Hepatocyte (in vitro differentiated cells): ENCODE results near the gene NMNAT2.

Source experiments
- EZH2 ChIP-seq: fragments of 200-600 bp; sonication (generic); IDR thresholded peaks from 2 replicates; pipeline ENCODE4 v1.6.1; 2016; ENCODE audit warnings: antibody characterized with exemption, mild to moderate bottlenecking, borderline replicate concordance
- TF ChIP-seq, protein P1 (sequence below): fragments of 200-600 bp; sonication (generic); IDR thresholded peaks from 2 replicates; pipeline ENCODE4 v1.5.1; 2016; ENCODE audit warnings: antibody characterized with exemption, mild to moderate bottlenecking; ENCODE audit not compliant: poor library complexity

DNA sequence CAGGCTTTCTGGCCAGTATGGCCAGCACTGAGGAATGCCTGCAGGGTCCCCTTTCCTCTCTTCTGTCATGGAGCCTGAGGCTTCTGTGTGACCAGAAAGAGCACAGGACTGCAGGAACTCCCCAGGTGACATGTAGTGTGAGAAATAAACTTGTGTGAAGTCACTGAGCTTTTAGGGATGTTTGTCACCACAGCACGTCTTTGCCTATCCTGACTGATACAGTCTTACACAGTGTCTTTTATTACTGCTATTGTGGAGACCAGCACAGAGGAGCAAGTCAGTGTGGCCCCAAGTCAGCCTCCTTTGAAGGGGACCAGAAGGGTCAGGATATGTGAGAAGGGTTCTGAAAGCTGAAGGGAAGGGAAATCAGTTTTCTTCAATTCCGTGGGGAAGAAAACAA is 129.6 kb downstream of the NMNAT2 start:
- TF ChIP-seq, protein P1, sequence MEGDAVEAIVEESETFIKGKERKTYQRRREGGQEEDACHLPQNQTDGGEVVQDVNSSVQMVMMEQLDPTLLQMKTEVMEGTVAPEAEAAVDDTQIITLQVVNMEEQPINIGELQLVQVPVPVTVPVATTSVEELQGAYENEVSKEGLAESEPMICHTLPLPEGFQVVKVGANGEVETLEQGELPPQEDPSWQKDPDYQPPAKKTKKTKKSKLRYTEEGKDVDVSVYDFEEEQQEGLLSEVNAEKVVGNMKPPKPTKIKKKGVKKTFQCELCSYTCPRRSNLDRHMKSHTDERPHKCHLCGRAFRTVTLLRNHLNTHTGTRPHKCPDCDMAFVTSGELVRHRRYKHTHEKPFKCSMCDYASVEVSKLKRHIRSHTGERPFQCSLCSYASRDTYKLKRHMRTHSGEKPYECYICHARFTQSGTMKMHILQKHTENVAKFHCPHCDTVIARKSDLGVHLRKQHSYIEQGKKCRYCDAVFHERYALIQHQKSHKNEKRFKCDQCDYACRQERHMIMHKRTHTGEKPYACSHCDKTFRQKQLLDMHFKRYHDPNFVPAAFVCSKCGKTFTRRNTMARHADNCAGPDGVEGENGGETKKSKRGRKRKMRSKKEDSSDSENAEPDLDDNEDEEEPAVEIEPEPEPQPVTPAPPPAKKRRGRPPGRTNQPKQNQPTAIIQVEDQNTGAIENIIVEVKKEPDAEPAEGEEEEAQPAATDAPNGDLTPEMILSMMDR = no peak
- no peak for TF ChIP-seq EZH2
